Measurements from ENCODE around the gene NES.

DNA sequence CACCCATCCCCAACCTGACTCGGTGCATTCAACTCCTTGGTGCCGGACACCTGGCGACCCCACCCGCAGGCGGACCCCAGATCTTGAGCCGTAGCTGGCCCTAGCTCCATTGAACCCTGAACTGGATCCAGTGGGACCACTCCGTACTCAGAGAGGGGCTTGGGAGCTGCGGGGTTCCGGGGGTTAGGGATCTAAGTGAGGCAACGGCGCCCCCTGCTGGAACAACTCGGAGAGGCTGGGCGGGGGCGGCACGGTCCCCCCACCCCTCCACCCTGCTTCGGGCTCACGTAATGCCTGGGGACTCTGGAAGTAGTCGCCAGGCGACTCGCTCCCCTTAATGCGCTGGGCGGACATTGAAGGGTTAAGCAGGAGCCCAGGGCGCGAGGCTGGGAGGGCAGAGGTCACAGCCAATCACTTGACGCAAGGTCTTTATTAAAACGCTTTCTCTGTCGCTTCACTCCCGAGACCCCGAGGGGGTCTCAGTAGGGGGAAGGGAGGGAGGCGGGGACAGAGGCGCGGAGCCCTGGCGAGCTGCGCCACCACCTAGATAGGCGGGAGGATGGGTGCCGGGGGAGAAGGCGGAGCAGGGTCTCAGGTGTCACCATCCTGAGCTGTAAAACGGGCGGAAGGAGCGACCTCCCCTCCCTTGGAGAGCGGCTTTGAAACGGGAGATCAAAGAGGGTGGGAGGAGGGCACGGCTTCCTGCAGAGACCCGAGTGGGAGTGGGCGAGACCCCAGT, 28.9 kb upstream of the NES start:
- TF ChIP-seq, protein P1, sequence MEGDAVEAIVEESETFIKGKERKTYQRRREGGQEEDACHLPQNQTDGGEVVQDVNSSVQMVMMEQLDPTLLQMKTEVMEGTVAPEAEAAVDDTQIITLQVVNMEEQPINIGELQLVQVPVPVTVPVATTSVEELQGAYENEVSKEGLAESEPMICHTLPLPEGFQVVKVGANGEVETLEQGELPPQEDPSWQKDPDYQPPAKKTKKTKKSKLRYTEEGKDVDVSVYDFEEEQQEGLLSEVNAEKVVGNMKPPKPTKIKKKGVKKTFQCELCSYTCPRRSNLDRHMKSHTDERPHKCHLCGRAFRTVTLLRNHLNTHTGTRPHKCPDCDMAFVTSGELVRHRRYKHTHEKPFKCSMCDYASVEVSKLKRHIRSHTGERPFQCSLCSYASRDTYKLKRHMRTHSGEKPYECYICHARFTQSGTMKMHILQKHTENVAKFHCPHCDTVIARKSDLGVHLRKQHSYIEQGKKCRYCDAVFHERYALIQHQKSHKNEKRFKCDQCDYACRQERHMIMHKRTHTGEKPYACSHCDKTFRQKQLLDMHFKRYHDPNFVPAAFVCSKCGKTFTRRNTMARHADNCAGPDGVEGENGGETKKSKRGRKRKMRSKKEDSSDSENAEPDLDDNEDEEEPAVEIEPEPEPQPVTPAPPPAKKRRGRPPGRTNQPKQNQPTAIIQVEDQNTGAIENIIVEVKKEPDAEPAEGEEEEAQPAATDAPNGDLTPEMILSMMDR (IDR thresholded peaks at IDR 0.05; ENCODE audit: poor library complexity) = peak; percentile 92
- TF ChIP-seq EZH2 (IDR thresholded peaks at IDR 0.05; ENCODE audit: borderline replicate concordance) = no peak
